H1 (cell line): ENCODE measurements around the gene CEP85L. TPM values are rescaled to one million over a fixed set of nuclear protein-coding genes. Genes with fewer than 3 reads are reported as not detected.

Experiments
- CTCF ChIA-PET: fragments of 300-600 bp; sonication (Branson Sonifier 250); formaldehyde crosslinking; loops from one replicate; lab custom pipeline; 2021; ENCODE audit not compliant: partially characterized antibody; lab: Charles Lee
- POLR2A ChIA-PET: fragments of 300-600 bp; sonication (Branson Sonifier 250); formaldehyde crosslinking; loops from one replicate; lab custom pipeline; 2021; ENCODE audit warnings: inconsistent platforms; ENCODE audit not compliant: partially characterized antibody; lab: Charles Lee
- DNase-seq, 2 experiments: peaks; one replicate each; pipeline versions ENCODE4 v3.0.0 to v3.0.0-alpha.2; 2010 to 2022; ENCODE audit warnings: low spot score in 2 of 2, low read depth in 1 of 2, mixed read lengths in 1 of 2
- FAIRE-seq: peaks from 2 replicates; lab custom pipeline; 2011; peaks lifted over from hg19 to GRCh38; lab: Jason Lieb, UNC
- H2AFZ ChIP-seq: 2 replicates; pipeline ENCODE4 v1.8.1; 2012; ENCODE audit warnings: low read length, inconsistent platforms
- H2AK5ac ChIP-seq: 2 replicates; pipeline ENCODE4 v1.6.1; 2013; ENCODE audit warnings: low read depth, low read length
- H2BK120ac ChIP-seq: replicated peaks from 2 replicates; pipeline ENCODE3; 2013; ENCODE audit warnings: low read depth, low read length, inconsistent platforms
- H2BK12ac ChIP-seq: 2 replicates; pipeline ENCODE4 v1.6.1; 2013; ENCODE audit warnings: low read depth, low read length
- H2BK15ac ChIP-seq: 2 replicates; pipeline ENCODE4 v1.6.1; 2013; ENCODE audit warnings: low read length
- H2BK20ac ChIP-seq: 2 replicates; pipeline ENCODE4 v1.6.1; 2013; ENCODE audit warnings: low read length
- H2BK5ac ChIP-seq: 2 replicates; pipeline ENCODE4 v1.6.1; 2013; ENCODE audit warnings: low read depth, low read length
- H3K14ac ChIP-seq: 2 replicates; pipeline ENCODE4 v1.6.1; 2013; ENCODE audit warnings: inconsistent platforms; ENCODE audit not compliant: insufficient read length
- H3K18ac ChIP-seq: 2 replicates; pipeline ENCODE4 v1.6.1; 2013; ENCODE audit warnings: low read length; ENCODE audit errors: extremely low read depth
- H3K23ac ChIP-seq: 2 replicates; pipeline ENCODE4 v1.6.1; 2013; ENCODE audit warnings: inconsistent platforms; ENCODE audit not compliant: insufficient read length
- H3K23me2 ChIP-seq: 2 replicates; pipeline ENCODE4 v1.6.1; 2013; ENCODE audit warnings: low read depth, low read length
- H3K27ac ChIP-seq: 2 replicates; pipeline ENCODE4 v1.6.1; 2011; ENCODE audit warnings: low read depth, low read length, inconsistent platforms
- H3K27me3 ChIP-seq, 4 experiments: replicated peaks in 1 of 4; 1 replicate in 1 of 4; 2 replicates in 3 of 4; pipeline versions ENCODE4 v1.6.1 to v1.8.1; 2011 to 2013; ENCODE audit warnings: low read length in 3 of 4, mild to moderate bottlenecking in 3 of 4, inconsistent platforms in 2 of 4, mixed read lengths in 2 of 4, moderate library complexity in 1 of 4; ENCODE audit not compliant: control insufficient read depth in 3 of 4, insufficient read depth in 3 of 4; ENCODE audit errors: extremely low read depth in 1 of 4
- H3K36me3 ChIP-seq, 4 experiments: 2 replicates each; pipeline versions ENCODE4 v1.6.1 to v1.8.1; 2011 to 2013; ENCODE audit warnings: mild to moderate bottlenecking in 4 of 4, low read length in 3 of 4, moderate library complexity in 2 of 4, control low read depth in 1 of 4, inconsistent platforms in 1 of 4; ENCODE audit not compliant: insufficient read depth in 4 of 4, control insufficient read depth in 2 of 4
- H3K4ac ChIP-seq: replicated peaks from 2 replicates; pipeline ENCODE3; 2013; ENCODE audit warnings: low read length, low read depth, mixed read lengths, inconsistent platforms; ENCODE audit not compliant: insufficient read length
- H3K4me1 ChIP-seq, 4 experiments: replicated peaks in 1 of 4; 1 replicate in 1 of 4; 2 replicates in 3 of 4; pipeline versions ENCODE4 v1.6.1 to v1.8.1; 2011 to 2013; ENCODE audit warnings: low read length in 3 of 4, inconsistent platforms in 2 of 4, mixed read lengths in 1 of 4; ENCODE audit not compliant: insufficient read depth in 4 of 4, control insufficient read depth in 3 of 4
- H3K4me2 ChIP-seq, 2 experiments: 2 replicates each; pipeline versions ENCODE4 v1.6.1 to v1.8.1; 2011 to 2013; ENCODE audit warnings: low read depth in 2 of 2, low read length in 2 of 2, control low read depth in 1 of 2, inconsistent platforms in 1 of 2, mild to moderate bottlenecking in 1 of 2; ENCODE audit not compliant: insufficient read depth in 1 of 2
- H3K4me3 ChIP-seq, 4 experiments: fragments of 200-600, 300-600 bp in 1 of 4; sonication (generic), shearing (Covaris generic), sonication (Bioruptor Twin) in 1 of 4; 2 replicates each; pipeline versions ENCODE4 v1.5.1 to v1.8.1; 2011 to 2016; ENCODE audit warnings: low read length in 4 of 4, low read depth in 3 of 4, control low read depth in 2 of 4, inconsistent platforms in 2 of 4, mild to moderate bottlenecking in 2 of 4, mixed read lengths in 1 of 4, moderate library complexity in 1 of 4; ENCODE audit not compliant: insufficient read depth in 2 of 4; ENCODE audit errors: extremely low read depth in 1 of 4
- H3K56ac ChIP-seq: replicated peaks from 2 replicates; pipeline ENCODE3; 2013; ENCODE audit warnings: low read depth, mild to moderate bottlenecking, mixed read lengths, low read length, inconsistent platforms; ENCODE audit not compliant: insufficient read length
- H3K79me1 ChIP-seq: 2 replicates; pipeline ENCODE4 v1.6.1; 2013; ENCODE audit warnings: low read depth, low read length, control low read depth
- H3K79me2 ChIP-seq, 2 experiments: 2 replicates each; pipeline versions ENCODE4 v1.6.1 to v1.8.1; 2012 to 2013; ENCODE audit warnings: low read length in 2 of 2, mild to moderate bottlenecking in 2 of 2, inconsistent platforms in 1 of 2; ENCODE audit not compliant: insufficient read depth in 2 of 2, control insufficient read depth in 1 of 2
- H3K9ac ChIP-seq, 4 experiments: replicated peaks in 1 of 4; 1 replicate in 1 of 4; 2 replicates in 3 of 4; pipeline versions ENCODE4 v1.6.1 to v1.8.1; 2011 to 2013; ENCODE audit warnings: low read depth in 3 of 4, low read length in 3 of 4, control low read depth in 2 of 4, mild to moderate bottlenecking in 2 of 4, moderate library complexity in 2 of 4, inconsistent platforms in 1 of 4; ENCODE audit errors: extremely low read depth in 1 of 4
- H3K9me3 ChIP-seq, 2 experiments: 2 replicates each; pipeline versions ENCODE4 v1.6.1 to v1.8.1; 2012 to 2013; ENCODE audit warnings: mild to moderate bottlenecking in 2 of 2, moderate library complexity in 2 of 2, control low read depth in 1 of 2, inconsistent platforms in 1 of 2, low read depth in 1 of 2, low read length in 1 of 2, mixed read lengths in 1 of 2; ENCODE audit not compliant: insufficient read depth in 2 of 2
- H4K20me1 ChIP-seq, 2 experiments: replicated peaks in 1 of 2; 2 replicates each; pipeline versions ENCODE3 to v1.8.1; 2011 to 2013; ENCODE audit warnings: inconsistent platforms in 2 of 2, low read length in 2 of 2, mild to moderate bottlenecking in 1 of 2; ENCODE audit not compliant: insufficient read depth in 2 of 2, control insufficient read depth in 1 of 2
- H4K5ac ChIP-seq: 2 replicates; pipeline ENCODE4 v1.6.1; 2013; ENCODE audit warnings: low read length, low read depth, mixed read lengths, inconsistent platforms; ENCODE audit not compliant: insufficient read length
- H4K8ac ChIP-seq: 2 replicates; pipeline ENCODE4 v1.8.0; 2013; ENCODE audit warnings: mild to moderate bottlenecking, moderate library complexity, low read length, inconsistent platforms; ENCODE audit not compliant: insufficient read depth; ENCODE audit errors: extremely low read depth
- H4K91ac ChIP-seq: replicated peaks from 2 replicates; pipeline ENCODE3; 2013; ENCODE audit warnings: low read length, mixed read lengths, inconsistent platforms; ENCODE audit not compliant: insufficient read length
- BRCA1 ChIP-seq: IDR thresholded peaks from 2 replicates; pipeline ENCODE4 v1.6.1; 2012; ENCODE audit warnings: low read depth, low read length, improper control_type of control experiment
- CBX8 ChIP-seq: fragments of 300-800, 300-1000 bp; sonication (generic); IDR thresholded peaks from 2 replicates; pipeline ENCODE4 v1.7.1; 2016; ENCODE audit warnings: low read depth, low read length, borderline replicate concordance
- EGR1 ChIP-seq: IDR thresholded peaks from 2 replicates; pipeline ENCODE4 v1.6.1; 2011; ENCODE audit warnings: low read depth, low read length, borderline replicate concordance
- RAD21 ChIP-seq, 2 experiments: IDR thresholded peaks in 1 of 2; conservative IDR thresholded peaks in 1 of 2; 2 replicates each; pipeline ENCODE4 v1.6.1; 2011; ENCODE audit warnings: low read depth in 2 of 2, low read length in 2 of 2, improper control_type of control experiment in 1 of 2, inconsistent platforms in 1 of 2, mild to moderate bottlenecking in 1 of 2, moderate library complexity in 1 of 2
- RNF2 ChIP-seq: fragments of 200-900, 300-1000 bp; sonication (generic); IDR thresholded peaks from 2 replicates; pipeline ENCODE4 v1.7.1; 2016; ENCODE audit warnings: borderline replicate concordance, low read depth, mild to moderate bottlenecking, antibody characterized with exemption, low read length; ENCODE audit not compliant: poor library complexity, severe bottlenecking; ENCODE audit errors: missing control alignments
- SRF ChIP-seq: IDR thresholded peaks from 2 replicates; pipeline ENCODE4 v1.6.1; 2011; ENCODE audit warnings: mild to moderate bottlenecking, low read depth, low read length, moderate library complexity
- YY1 ChIP-seq: IDR thresholded peaks from 2 replicates; pipeline ENCODE4 v1.6.1; 2011; ENCODE audit warnings: low read depth, mild to moderate bottlenecking, low read length
- polyA plus RNA-seq, 7 experiments: library from polyadenylated mRNA; depleted of rRNA in 3 of 7; stranded (reverse) in 5 of 7; unstranded in 2 of 7; fragments of >200 nt in 5 of 7; fragments of 200-250 nt in 2 of 7; gene quantifications; 1 replicate in 5 of 7; 2 replicates in 1 of 7; 4 replicates in 1 of 7; pipeline versions ENCODE4 v1.2.1 to v1.2.3, GENCODE V29; 2011 to 2013; ENCODE audit warnings: missing spikeins in 2 of 7, mixed read lengths in 2 of 7
- total RNA-seq: library from RNA; stranded (reverse); fragmentation: NEBNext Ultra II Directional; extraction: Animal tissue kit (Norgen Biotek cat#: 25700); gene quantifications from 2 replicates; pipeline ENCODE4 v1.2.1, GENCODE V29; 2021

Gene CEP85L
- total and polyA plus RNA-seq, 2 of the 8 experiments (the other 6 are each of a cell fraction or from before 2014, with no cell fraction given): 3.2 to 27.6 TPM

DNA sequence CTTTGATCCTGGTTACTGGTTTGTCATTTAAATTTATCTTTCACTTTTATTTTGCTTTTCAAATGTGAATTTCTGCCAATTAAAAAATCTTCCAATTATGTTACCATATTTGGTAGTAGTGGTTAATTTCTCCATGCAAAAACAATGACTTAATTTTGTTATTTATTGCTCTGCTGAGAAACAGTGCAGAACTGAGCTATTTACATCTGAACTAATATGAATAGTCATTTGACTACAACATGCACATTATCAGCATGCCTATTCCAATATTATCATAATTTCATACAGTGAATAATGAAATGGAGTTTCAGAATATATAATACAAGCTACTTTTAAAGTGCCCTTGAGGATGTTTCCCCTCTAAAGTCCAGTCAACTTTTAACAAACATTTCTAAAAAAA is 102.8 kb downstream of the CEP85L start:
- Histone ChIP-seq H2AK5ac (no peak overlapping the region), H4K8ac (no peak overlapping the region), H2BK12ac (no peak overlapping the region), H4K5ac (no peak overlapping the region), H2BK120ac (no peak overlapping the region), H3K4me3 (no peak overlapping the region), H3K4me2 (no peak overlapping the region), H3K23ac (no peak overlapping the region), H3K23me2 (no peaks in the 10 kb centered on the region), H2BK5ac (no peak overlapping the region), H2BK15ac (no peak overlapping the region), H2BK20ac (no peak overlapping the region), H4K20me1 (no peaks in the 10 kb centered on the region), H3K36me3 (no peaks in the 10 kb centered on the region), H3K79me2 (peaks cover 0 to 8% of the 10 kb centered on the region in 2 experiments; a peak in 2 of 4 replicates), H3K9ac (no peak overlapping the region), H3K18ac (no peak overlapping the region), H3K79me1 (no peaks in the 10 kb centered on the region), H3K4me1 (no peaks in the 10 kb centered on the region; a peak in 1 of 7 replicates), H3K27me3 (no peaks in the 10 kb centered on the region), H3K9me3 (no peaks in the 10 kb centered on the region), H3K4ac (no peak overlapping the region), H3K56ac (no peak overlapping the region), H4K91ac (no peak overlapping the region)
- CTCF ChIA-PET: interaction anchor here (0.9 to 5.0 kb wide), 5 partner anchors 12 to 264 kb away, joined by 3 to 31 read pairs (median 4); no protein-coding TSS in a partner anchor
- FAIRE-seq (no peak), DNase-seq (no peak)
- no peak for TF ChIP-seq SRF
- TF ChIP-seq CBX8: no peak
- no peak for TF ChIP-seq EGR1
- no peak for TF ChIP-seq YY1
- no peak for TF ChIP-seq RAD21 (IDR thresholded peaks at IDR 0.05 in 1 of 2, conservative IDR thresholded peaks at IDR 0.05 in 1 of 2; ENCODE audit: low read depth in 2 of 2, low read length in 2 of 2)
- TF ChIP-seq RNF2: no peak
- TF ChIP-seq BRCA1: no peak
- TF ChIP-seq, all 59 proteins: peak for 0
- H3K14ac ChIP-seq: no peak overlapping the region
- no peak overlapping the region for H2AFZ ChIP-seq
- H3K27ac ChIP-seq: no peak overlapping the region
- POLR2A ChIA-PET: no interaction called here
